Activated T-cell treated with anti-CD3 and anti-CD28 coated beads, Interleukin-2, amount 50 U/mL, for 24 hours (primary cell): Measurements from ENCODE around the gene ALPK3.

Experiments used
- DNase-seq: peaks from one replicate; pipeline ENCODE4 v3.0.0-alpha.2; 2020
- H3K27ac Mint-ChIP-seq: 2 replicates; pipeline ENCODE4 v1.8.0; 2020; ENCODE audit warnings: mild to moderate bottlenecking, mixed read lengths
- H3K27me3 Mint-ChIP-seq: 2 replicates; pipeline ENCODE4 v1.8.0; 2020; ENCODE audit warnings: mixed read lengths
- H3K36me3 Mint-ChIP-seq: 2 replicates; pipeline ENCODE4 v1.8.0; 2020; ENCODE audit warnings: low read depth, mixed read lengths
- H3K4me1 Mint-ChIP-seq: 2 replicates; pipeline ENCODE4 v1.8.0; 2020; ENCODE audit warnings: low read depth, mixed read lengths
- H3K4me3 Mint-ChIP-seq: 2 replicates; pipeline ENCODE4 v1.8.0; 2020; ENCODE audit warnings: mild to moderate bottlenecking, moderate library complexity, mixed read lengths
- H3K9me3 Mint-ChIP-seq: 2 replicates; pipeline ENCODE4 v1.8.0; 2020; ENCODE audit warnings: mixed read lengths

The ALPK3 gene

GRCh38 chr15:84888639-84889038, 71.5 kb downstream of the ALPK3 start:
- H3K27ac Mint-ChIP-seq = no peak overlapping the region
- no peak for DNase-seq
- no peaks in the 10 kb centered on the region for H3K36me3 Mint-ChIP-seq
- no peak overlapping the region for H3K4me3 Mint-ChIP-seq
- H3K4me1 Mint-ChIP-seq = no peaks in the 10 kb centered on the region
- no peaks in the 10 kb centered on the region for H3K27me3 Mint-ChIP-seq
- H3K9me3 Mint-ChIP-seq = no peaks in the 10 kb centered on the region

DNA sequence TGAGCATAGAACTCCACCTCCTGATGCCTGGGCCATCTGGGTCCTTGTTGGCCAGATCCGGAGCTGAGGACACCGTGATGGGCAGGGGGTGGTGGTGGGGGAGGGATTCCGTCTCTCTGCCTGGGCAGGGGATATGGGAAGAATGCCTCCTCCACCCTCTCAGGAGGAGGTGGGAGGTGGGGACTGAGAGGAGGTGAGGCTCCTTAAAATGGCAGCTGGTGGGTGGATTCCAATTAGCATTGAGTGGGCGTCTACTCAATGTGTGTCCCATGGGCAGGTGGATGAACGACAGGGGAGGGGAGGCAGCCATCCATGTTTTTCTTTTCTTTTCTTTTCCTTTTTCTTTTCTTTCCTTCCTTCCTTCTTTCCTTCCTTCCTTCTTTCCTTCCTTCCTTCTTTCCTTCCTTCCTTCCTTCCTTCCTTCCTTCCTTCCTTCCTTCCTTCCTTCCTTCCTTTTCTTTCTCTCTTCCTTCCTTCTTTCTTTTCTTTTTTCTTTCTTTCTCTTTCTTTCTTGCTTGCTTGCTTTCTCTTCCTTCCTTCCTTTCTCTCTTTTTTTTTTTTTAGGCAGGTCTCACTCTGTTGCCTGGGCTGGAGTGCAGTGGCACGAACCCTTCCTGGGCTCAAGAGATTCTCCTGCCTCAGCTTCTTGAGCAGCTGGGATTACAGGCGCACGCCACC, 72.3 kb downstream of the ALPK3 start:
- H3K4me1 Mint-ChIP-seq = no peaks in the 10 kb centered on the region
- no peaks in the 10 kb centered on the region for H3K27me3 Mint-ChIP-seq
- H3K4me3 Mint-ChIP-seq = no peak overlapping the region
- H3K27ac Mint-ChIP-seq = no peak overlapping the region
- H3K9me3 Mint-ChIP-seq = no peaks in the 10 kb centered on the region
- H3K36me3 Mint-ChIP-seq = no peaks in the 10 kb centered on the region
- no peak for DNase-seq

DNA sequence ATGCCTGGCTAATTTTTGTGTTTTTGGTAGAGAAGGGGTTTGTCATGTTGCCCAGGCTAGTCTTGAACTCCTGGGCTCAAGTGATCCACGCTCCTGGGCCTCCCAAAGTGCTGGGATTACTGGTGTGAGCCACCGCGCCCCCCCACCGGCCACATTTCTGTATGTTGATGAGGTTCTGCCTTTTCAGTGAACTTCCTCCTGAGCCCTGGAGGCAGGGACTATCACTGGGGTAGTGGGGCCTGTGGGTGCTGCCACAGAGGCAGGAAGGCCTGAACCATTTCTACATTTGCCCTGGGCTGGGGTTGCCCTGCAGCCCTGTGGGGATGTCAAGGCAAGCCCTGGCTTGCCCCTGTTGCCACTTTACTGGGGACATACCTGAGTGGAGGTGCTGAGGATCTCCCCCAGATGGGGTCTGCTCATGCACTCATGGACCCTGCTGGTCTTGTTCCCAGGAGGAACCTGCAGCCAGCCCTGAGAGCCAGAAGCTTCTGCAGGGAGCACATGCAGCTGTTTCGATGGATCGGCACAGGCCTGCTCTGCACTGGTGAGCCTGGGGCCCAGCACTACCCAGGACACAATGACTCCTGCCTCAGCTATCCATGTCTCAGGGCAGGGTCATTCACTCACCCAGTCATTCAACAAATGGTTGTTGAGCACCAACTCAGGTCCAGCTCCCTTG, 73.0 kb downstream of the ALPK3 start:
- no peaks in the 10 kb centered on the region for H3K27me3 Mint-ChIP-seq
- no peaks in the 10 kb centered on the region for H3K9me3 Mint-ChIP-seq
- no peak overlapping the region for H3K4me3 Mint-ChIP-seq
- H3K27ac Mint-ChIP-seq = no peak overlapping the region
- no peaks in the 10 kb centered on the region for H3K36me3 Mint-ChIP-seq
- no peaks in the 10 kb centered on the region for H3K4me1 Mint-ChIP-seq
- DNase-seq = no peak

DNA sequence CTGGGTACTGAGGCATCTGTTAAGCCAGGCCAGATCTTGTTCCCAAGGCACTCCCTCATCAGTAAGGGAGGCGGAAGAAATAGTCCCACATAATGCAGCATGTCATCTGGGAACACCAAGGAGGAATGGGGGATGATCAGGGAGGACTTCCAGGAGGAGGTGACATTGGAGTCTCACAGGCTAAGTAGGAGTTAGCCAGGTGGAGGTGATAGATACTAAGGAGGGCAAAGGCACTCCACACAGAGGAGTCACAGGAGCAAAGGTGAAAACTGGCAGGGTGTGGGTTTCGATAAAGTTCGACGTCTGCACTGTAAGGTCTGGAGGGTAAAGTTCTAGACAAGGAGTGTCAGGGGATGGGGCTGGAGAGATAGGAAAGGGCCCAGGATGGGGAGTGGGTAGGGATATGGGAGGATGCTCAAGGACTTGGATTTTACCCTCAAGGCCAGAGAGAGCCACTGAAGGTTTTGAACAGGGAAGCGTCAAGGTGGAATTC, 73.6 kb downstream of the ALPK3 start:
- no peak for DNase-seq
- Mint-ChIP-seq H3K9me3 (no peaks in the 10 kb centered on the region), H3K27me3 (no peaks in the 10 kb centered on the region), H3K27ac (no peak overlapping the region), H3K4me3 (no peak overlapping the region), H3K36me3 (no peaks in the 10 kb centered on the region), H3K4me1 (no peaks in the 10 kb centered on the region)

DNA sequence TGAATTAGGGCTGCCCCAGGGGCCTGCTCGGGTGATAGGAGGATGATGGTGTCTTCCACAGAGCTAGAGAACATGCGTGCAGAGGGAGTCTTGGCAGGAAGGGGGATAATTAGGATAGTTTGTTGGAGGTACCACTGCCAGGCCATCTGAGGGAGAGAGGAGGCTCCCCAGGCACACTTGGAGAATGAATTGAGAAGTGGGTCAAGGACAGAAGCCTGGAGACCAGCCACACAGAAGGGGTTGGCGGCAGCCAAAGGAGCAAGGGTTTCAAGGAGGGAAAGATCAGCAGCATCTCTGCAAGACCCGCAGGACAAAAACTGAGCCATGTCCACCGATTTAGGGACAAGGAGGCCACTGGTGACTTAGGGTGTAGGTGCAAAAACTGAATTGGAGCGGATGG, 74.2 kb downstream of the ALPK3 start:
- Mint-ChIP-seq H3K27me3 (peaks cover 4% of the 10 kb centered on the region), H3K9me3 (no peaks in the 10 kb centered on the region), H3K4me1 (no peaks in the 10 kb centered on the region), H3K27ac (no peak overlapping the region), H3K4me3 (no peak overlapping the region), H3K36me3 (no peaks in the 10 kb centered on the region)
- DNase-seq = no peak

DNA sequence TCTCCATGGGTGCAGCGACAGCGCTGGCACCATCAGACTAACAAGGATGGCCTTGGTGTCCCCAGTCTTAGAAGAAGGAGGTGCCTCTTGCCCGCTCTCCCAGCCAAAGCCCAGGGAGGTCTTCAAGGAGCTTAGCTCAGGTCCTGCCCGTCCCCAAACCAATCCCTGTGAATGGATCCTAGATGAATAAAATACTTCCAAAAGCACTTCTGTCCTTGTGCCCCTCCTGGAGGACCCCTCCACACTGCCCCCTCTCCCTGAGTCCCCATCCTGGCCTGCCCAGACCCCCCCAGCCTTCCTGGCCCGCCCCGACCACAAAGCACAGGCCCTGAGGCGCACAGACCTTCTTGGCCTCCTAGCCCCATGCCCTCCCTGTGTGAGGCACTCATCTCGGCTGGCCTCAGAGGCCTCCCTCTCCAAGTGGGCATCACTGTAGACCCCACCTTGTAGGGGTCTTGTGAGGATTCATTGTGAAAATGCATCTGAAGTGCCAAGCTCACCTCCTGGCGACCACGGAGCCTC, 75.7 kb downstream of the ALPK3 start:
- H3K27ac Mint-ChIP-seq = no peak overlapping the region
- H3K27me3 Mint-ChIP-seq = peaks cover 4% of the 10 kb centered on the region
- no peaks in the 10 kb centered on the region for H3K36me3 Mint-ChIP-seq
- no peaks in the 10 kb centered on the region for H3K4me1 Mint-ChIP-seq
- no peak overlapping the region for H3K4me3 Mint-ChIP-seq
- DNase-seq = no peak
- no peaks in the 10 kb centered on the region for H3K9me3 Mint-ChIP-seq

- H3K27ac Mint-ChIP-seq = no peak overlapping the region
- no peaks in the 10 kb centered on the region for H3K36me3 Mint-ChIP-seq
These were observed 76.5 kb downstream of the ALPK3 start for GRCh38 chr15:84893607-84894006.

DNA sequence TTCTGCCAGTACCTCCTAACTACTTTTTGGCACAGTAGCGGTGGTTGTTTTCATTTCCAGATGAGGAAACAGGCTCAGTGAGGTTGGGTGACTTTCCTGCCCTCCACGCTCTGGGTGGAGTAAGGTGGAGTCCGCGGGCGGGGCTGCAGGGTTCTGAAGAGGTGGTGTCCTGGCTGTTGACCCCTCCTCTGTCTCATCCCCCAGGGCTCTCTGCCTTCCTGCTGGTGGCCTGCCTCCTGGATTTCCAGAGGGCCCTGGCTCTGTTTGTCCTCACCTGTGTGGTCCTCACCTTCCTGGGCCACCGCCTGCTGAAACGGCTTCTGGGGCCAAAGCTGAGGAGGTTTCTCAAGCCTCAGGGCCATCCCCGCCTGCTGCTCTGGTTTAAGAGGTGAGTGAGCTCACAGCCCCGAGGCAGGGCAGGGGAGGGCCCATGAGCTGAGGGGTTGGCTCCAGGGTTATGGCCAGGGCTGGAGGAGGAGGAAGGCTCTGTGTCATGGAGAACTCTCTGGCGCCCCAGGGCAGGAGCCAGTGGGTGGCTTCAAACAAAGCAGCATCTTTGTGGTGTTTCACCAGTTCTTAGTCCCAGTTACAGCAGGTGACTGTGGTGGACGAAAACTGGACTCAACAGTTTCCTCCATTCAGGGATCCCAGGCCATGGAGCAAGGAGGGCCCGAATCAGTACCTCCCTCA, 77.7 kb downstream of the ALPK3 start:
- no peaks in the 10 kb centered on the region for H3K4me1 Mint-ChIP-seq
- H3K36me3 Mint-ChIP-seq = no peaks in the 10 kb centered on the region
- peaks cover 4% of the 10 kb centered on the region for H3K27me3 Mint-ChIP-seq
- H3K27ac Mint-ChIP-seq = no peak overlapping the region
- H3K9me3 Mint-ChIP-seq = peaks cover 2% of the 10 kb centered on the region
- no peak overlapping the region for H3K4me3 Mint-ChIP-seq
- no peak for DNase-seq

More at GRCh38 chr15:84893607-84894006, 76.5 kb downstream of the ALPK3 start:
- no peak overlapping the region for H3K4me3 Mint-ChIP-seq
- H3K9me3 Mint-ChIP-seq = no peaks in the 10 kb centered on the region
- no peaks in the 10 kb centered on the region for H3K4me1 Mint-ChIP-seq
- peaks cover 4% of the 10 kb centered on the region for H3K27me3 Mint-ChIP-seq
- no peak for DNase-seq

GRCh38 chr15:84898761-84899160, 81.6 kb downstream of the ALPK3 start:
- no peak overlapping the region for H3K4me3 Mint-ChIP-seq
- no peak overlapping the region for H3K27ac Mint-ChIP-seq
- H3K4me1 Mint-ChIP-seq = no peaks in the 10 kb centered on the region
- no peak for DNase-seq
- H3K9me3 Mint-ChIP-seq = peaks cover 2% of the 10 kb centered on the region
- H3K27me3 Mint-ChIP-seq = peaks cover 4% of the 10 kb centered on the region
- no peaks in the 10 kb centered on the region for H3K36me3 Mint-ChIP-seq

- Mint-ChIP-seq H3K27ac (no peak overlapping the region), H3K27me3 (peaks cover 4% of the 10 kb centered on the region), H3K4me1 (no peaks in the 10 kb centered on the region), H3K9me3 (peaks cover 2% of the 10 kb centered on the region), H3K4me3 (no peak overlapping the region), H3K36me3 (no peaks in the 10 kb centered on the region)
- DNase-seq = no peak
These were observed 82.6 kb downstream of the ALPK3 start for GRCh38 chr15:84899750-84900149.

- no peaks in the 10 kb centered on the region for H3K4me1 Mint-ChIP-seq
These were observed 84.4 kb downstream of the ALPK3 start for GRCh38 chr15:84901540-84901939.

DNA sequence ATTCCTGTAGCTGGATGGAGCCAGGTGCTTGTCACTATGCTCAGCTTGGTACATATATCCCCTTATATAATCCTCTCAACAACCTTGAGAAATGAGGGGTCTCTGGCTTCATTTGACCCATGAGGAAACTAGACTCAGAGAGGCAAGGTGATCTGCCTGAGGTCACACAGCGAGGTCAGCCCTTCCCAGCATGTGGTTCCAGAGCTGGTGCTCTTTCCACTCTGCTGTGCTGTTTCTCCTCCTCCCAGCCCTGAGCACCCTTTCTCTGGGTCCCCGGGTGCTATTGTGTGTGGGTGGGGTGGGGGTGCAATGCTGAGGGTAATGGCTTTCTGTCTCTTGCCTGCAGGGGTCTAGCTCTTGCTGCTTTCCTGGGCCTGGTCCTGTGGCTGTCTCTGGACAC, 86.6 kb downstream of the ALPK3 start:
- H3K4me1 Mint-ChIP-seq = no peaks in the 10 kb centered on the region
- no peak for DNase-seq
- H3K9me3 Mint-ChIP-seq = peaks cover 2% of the 10 kb centered on the region
- H3K27me3 Mint-ChIP-seq = no peaks in the 10 kb centered on the region
- H3K4me3 Mint-ChIP-seq = no peak overlapping the region
- H3K36me3 Mint-ChIP-seq = no peaks in the 10 kb centered on the region
- H3K27ac Mint-ChIP-seq = no peak overlapping the region

More at GRCh38 chr15:84901540-84901939, 84.4 kb downstream of the ALPK3 start:
- H3K27me3 Mint-ChIP-seq = no peaks in the 10 kb centered on the region
- H3K9me3 Mint-ChIP-seq = peaks cover 2% of the 10 kb centered on the region
- H3K36me3 Mint-ChIP-seq = no peaks in the 10 kb centered on the region
- DNase-seq = no peak
- H3K27ac Mint-ChIP-seq = no peak overlapping the region
- H3K4me3 Mint-ChIP-seq = no peak overlapping the region

DNA sequence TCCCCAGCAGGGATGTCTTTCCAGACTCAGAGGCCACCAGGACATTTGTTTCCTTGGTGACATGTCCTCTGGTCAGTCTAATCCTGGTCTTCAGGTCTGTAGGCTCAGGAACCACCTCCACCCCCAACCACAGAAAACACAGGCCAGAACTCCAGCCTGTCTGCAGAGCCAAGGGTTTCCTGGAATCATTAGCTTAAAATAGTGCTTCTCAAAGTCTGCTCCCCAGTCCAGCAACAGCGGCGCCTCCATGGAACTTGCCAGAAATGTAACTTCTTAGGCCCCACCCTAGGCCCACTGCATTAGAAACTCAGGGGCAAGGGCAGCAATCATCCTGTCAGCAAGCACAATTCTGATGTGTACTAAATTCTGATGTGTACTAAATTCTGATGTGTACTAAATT, 87.3 kb downstream of the ALPK3 start:
- Mint-ChIP-seq H3K4me1 (no peaks in the 10 kb centered on the region), H3K27me3 (no peaks in the 10 kb centered on the region), H3K36me3 (no peaks in the 10 kb centered on the region), H3K27ac (no peak overlapping the region), H3K9me3 (no peaks in the 10 kb centered on the region), H3K4me3 (no peak overlapping the region)
- no peak for DNase-seq

GRCh38 chr15:84905016-84905916, 88.1 kb downstream of the ALPK3 start:
- H3K36me3 Mint-ChIP-seq = no peaks in the 10 kb centered on the region
- no peak overlapping the region for H3K27ac Mint-ChIP-seq
- no peak overlapping the region for H3K4me3 Mint-ChIP-seq
- H3K27me3 Mint-ChIP-seq = no peaks in the 10 kb centered on the region
- no peak for DNase-seq
- H3K4me1 Mint-ChIP-seq = no peaks in the 10 kb centered on the region
- H3K9me3 Mint-ChIP-seq = no peaks in the 10 kb centered on the region
